HepG2 (cell line): ENCODE data around the gene GPS1. TPM values are rescaled to one million over a fixed set of nuclear protein-coding genes. Genes with fewer than 3 reads are reported as not detected.

ENCODE experiments used
- ADNP ChIP-seq: sonication (generic); formaldehyde crosslinking; IDR thresholded peaks from 2 replicates; pipeline ENCODE4 v1.4.0; 2020; ENCODE audit warnings: missing genetic modification reagents
- BATF2 ChIP-seq: sonication (generic); formaldehyde crosslinking; IDR thresholded peaks from 2 replicates; pipeline ENCODE4 v1.8.0; 2022; ENCODE audit warnings: mild to moderate bottlenecking, missing genetic modification reagents, moderate library complexity
- BRF2 ChIP-seq: sonication (generic); formaldehyde crosslinking; IDR thresholded peaks from 2 replicates; pipeline ENCODE4 v1.8.1; 2022; ENCODE audit warnings: mild to moderate bottlenecking, missing genetic modification reagents
- GMEB1 ChIP-seq: sonication (generic); formaldehyde crosslinking; IDR thresholded peaks from 2 replicates; pipeline ENCODE4 v1.5.1; 2020; ENCODE audit warnings: missing genetic modification reagents, mild to moderate bottlenecking, borderline replicate concordance
- NFATC3 ChIP-seq: sonication (generic); formaldehyde crosslinking; IDR thresholded peaks from 2 replicates; pipeline ENCODE4 v1.5.1; 2020; ENCODE audit warnings: mild to moderate bottlenecking, missing genetic modification reagents
- NR2F2 ChIP-seq: IDR thresholded peaks from 2 replicates; pipeline ENCODE4 v1.6.1; 2012; ENCODE audit warnings: low read depth, inconsistent platforms, borderline replicate concordance
- PAF1 ChIP-seq: IDR thresholded peaks from 2 replicates; pipeline ENCODE4 v1.6.1; 2016; ENCODE audit warnings: missing genetic modification reagents, missing compliant biosample characterization
- PRDM15 ChIP-seq: sonication (generic); formaldehyde crosslinking; IDR thresholded peaks from 2 replicates; pipeline ENCODE4 v1.4.0; 2020; ENCODE audit warnings: missing genetic modification reagents
- RAD21 ChIP-seq: fragments of 450-650 bp; formaldehyde crosslinking; IDR thresholded peaks from 2 replicates; pipeline ENCODE4 v1.5.0; 2020; ENCODE audit warnings: mild to moderate bottlenecking
- SIN3B ChIP-seq: fragments of 150-350 bp; IDR thresholded peaks from 2 replicates; pipeline ENCODE4 v1.6.1; 2014; ENCODE audit warnings: low read length
- SSRP1 ChIP-seq: IDR thresholded peaks from 2 replicates; pipeline ENCODE4 v1.6.1; 2016; ENCODE audit warnings: control low read depth
- THYN1 ChIP-seq: sonication (generic); formaldehyde crosslinking; IDR thresholded peaks from 2 replicates; pipeline ENCODE4 v1.8.1; 2023; ENCODE audit warnings: low read depth, mild to moderate bottlenecking, moderate library complexity, missing genetic modification reagents, borderline replicate concordance
- U2AF1 ChIP-seq: fragments of 200-400 bp; formaldehyde crosslinking; optimal IDR thresholded peaks from 2 replicates; pipeline ENCODE3; 2017; ENCODE audit warnings: mild to moderate bottlenecking, low read depth, low read length
- ZBTB20 ChIP-seq: sonication (generic); formaldehyde crosslinking; IDR thresholded peaks from 2 replicates; pipeline ENCODE4 v1.8.1; 2023; ENCODE audit warnings: missing genetic modification reagents, low read depth, mild to moderate bottlenecking, borderline replicate concordance
- ZEB1 ChIP-seq: IDR thresholded peaks from 2 replicates; pipeline ENCODE4 v1.6.1; 2012; ENCODE audit warnings: mild to moderate bottlenecking, low read depth, inconsistent platforms; ENCODE audit not compliant: insufficient replicate concordance
- ZFAT ChIP-seq: sonication (generic); formaldehyde crosslinking; conservative IDR thresholded peaks from 2 replicates; pipeline ENCODE4 v1.8.1; 2023; ENCODE audit warnings: missing genetic modification reagents, inconsistent platforms
- ZNF17 ChIP-seq: sonication (generic); formaldehyde crosslinking; IDR thresholded peaks from 2 replicates; pipeline ENCODE4 v1.5.0; 2020; ENCODE audit warnings: mild to moderate bottlenecking, missing genetic modification reagents
- ZNF24 ChIP-seq: fragments of 450-650 bp; IDR thresholded peaks from 2 replicates; pipeline ENCODE4 v1.6.1; 2017; ENCODE audit warnings: antibody characterized with exemption, mild to moderate bottlenecking
- ZNF30 ChIP-seq: sonication (generic); formaldehyde crosslinking; IDR thresholded peaks from 2 replicates; pipeline ENCODE4 v1.5.0; 2020; ENCODE audit warnings: mild to moderate bottlenecking, missing genetic modification reagents
- ZNF615 ChIP-seq: sonication (generic); formaldehyde crosslinking; IDR thresholded peaks from 2 replicates; pipeline ENCODE4 v1.5.0; 2020; ENCODE audit warnings: mild to moderate bottlenecking, missing genetic modification reagents, borderline replicate concordance
- ZNF766 ChIP-seq: sonication (generic); formaldehyde crosslinking; IDR thresholded peaks from 2 replicates; pipeline ENCODE4 v1.5.0; 2020; ENCODE audit warnings: missing genetic modification reagents, borderline replicate concordance
- ZSCAN5A ChIP-seq: sonication (generic); formaldehyde crosslinking; IDR thresholded peaks from 2 replicates; pipeline ENCODE4 v1.8.0; 2022; ENCODE audit warnings: mild to moderate bottlenecking, missing genetic modification reagents, borderline replicate concordance
- polyA plus RNA-seq, 8 experiments: library from polyadenylated mRNA; depleted of rRNA in 3 of 8; stranded (reverse) in 7 of 8; unstranded in 1 of 8; fragments of >200 nt; fragmentation: Illumina TruSeq in 4 of 8; extraction: Trizol in 4 of 8; gene quantifications; 2 replicates each; pipeline versions ENCODE4 v1.2.1 to v1.2.3, GENCODE V29; 2011 to 2016; ENCODE audit warnings: low read depth in 4 of 8, missing spikeins in 1 of 8, mixed read lengths in 1 of 8; ENCODE audit not compliant: insufficient read depth in 1 of 8
- total RNA-seq, 5 experiments: library from RNA; depleted of rRNA; stranded (reverse); fragments of >200 nt; fragmentation: Illumina TruSeq; extraction: Trizol; gene quantifications; 2 replicates each; pipeline ENCODE4 v1.2.3, GENCODE V29; 2016; ENCODE audit warnings: low read depth in 1 of 5

Gene GPS1
- total and polyA plus RNA-seq, 2 of the 13 experiments (the other 11 are each of a cell fraction or from before 2014, with no cell fraction given): 124 to 128 TPM

- TF ChIP-seq BATF2 (CRISPR knock-in tag): no peak
- peak; percentile 78 for TF ChIP-seq PAF1
- TF ChIP-seq NR2F2: peak; percentile 25; the same call in 1 of the 2 replicates
- TF ChIP-seq ZEB1: no peak
- no peak for TF ChIP-seq U2AF1
- no peak for TF ChIP-seq ZNF766 (CRISPR knock-in tag)
- no peak for TF ChIP-seq NFATC3
- TF ChIP-seq ZNF30 (CRISPR knock-in tag): no peak
- no peak for TF ChIP-seq ZNF17 (CRISPR knock-in tag)
- no peak for TF ChIP-seq ZFAT (CRISPR knock-in tag)
- no peak for TF ChIP-seq ZSCAN5A (CRISPR knock-in tag)
- peak; percentile 19; the same call in 1 of the 2 replicates for TF ChIP-seq ZBTB20 (CRISPR knock-in tag)
- no peak for TF ChIP-seq ZNF615
- TF ChIP-seq ADNP (CRISPR knock-in tag): no peak
- no peak for TF ChIP-seq SIN3B
- TF ChIP-seq PRDM15 (CRISPR knock-in tag): peak; percentile 75
- peak; percentile 24; the same call in 1 of the 2 replicates for TF ChIP-seq RAD21
- TF ChIP-seq BRF2 (CRISPR knock-in tag): peak; percentile 38; the same call in 1 of the 2 replicates
- TF ChIP-seq ZNF24: no peak
- peak; percentile 7; the same call in 1 of the 2 replicates for TF ChIP-seq SSRP1
- no peak for TF ChIP-seq GMEB1 (CRISPR knock-in tag)
- no peak for TF ChIP-seq THYN1 (CRISPR knock-in tag)
These were observed 26.1 kb downstream of the GPS1 start (continued) for GRCh38 chr17:82077617-82078358.
